GM12891 (cell line): ENCODE results near the gene NUBP1.

Source experiments
- PAX5 ChIP-seq: IDR thresholded peaks from 2 replicates; pipeline ENCODE4 v1.6.1; 2011; ENCODE audit warnings: low read length, moderate library complexity, mild to moderate bottlenecking; ENCODE audit not compliant: insufficient read depth, severe bottlenecking
- POLR2A ChIP-seq: IDR thresholded peaks from 2 replicates; pipeline ENCODE4 v1.6.1; 2011; ENCODE audit warnings: low read depth, low read length, control low read depth
- POLR2AphosphoS5 ChIP-seq: IDR thresholded peaks from 2 replicates; pipeline ENCODE4 v1.6.1; 2011; ENCODE audit warnings: low read depth, low read length, control low read depth
- POU2F2 ChIP-seq: IDR thresholded peaks from 2 replicates; pipeline ENCODE4 v1.6.1; 2011; ENCODE audit warnings: low read depth, mild to moderate bottlenecking, control low read depth, low read length, moderate library complexity
- SPI1 ChIP-seq: IDR thresholded peaks from 2 replicates; pipeline ENCODE4 v1.6.1; 2011; ENCODE audit warnings: low read depth, low read length, control low read depth
- TAF1 ChIP-seq: IDR thresholded peaks from 2 replicates; pipeline ENCODE4 v1.6.1; 2011; ENCODE audit warnings: low read depth, low read length, control low read depth

DNA sequence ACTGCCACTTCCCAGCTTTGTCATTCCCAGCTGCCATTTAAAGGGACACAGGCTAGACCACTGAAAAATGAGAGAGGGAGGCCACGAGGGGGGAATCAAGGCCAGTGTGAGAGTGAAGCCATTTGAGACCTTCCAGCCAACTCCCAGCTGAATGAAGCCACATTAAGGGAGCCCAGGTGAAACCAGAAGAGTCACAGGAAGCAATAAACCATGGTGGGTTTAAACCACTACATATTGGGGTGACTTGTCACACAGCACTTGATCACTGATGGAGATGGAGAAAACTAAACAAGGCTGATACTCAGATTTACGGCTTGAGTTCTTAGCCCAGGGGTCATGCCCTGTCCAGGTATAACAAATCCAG, 2.8 kb upstream of the NUBP1 start:
- TF ChIP-seq POLR2A, result no peak
- TF ChIP-seq POLR2AphosphoS5, result no peak
- TF ChIP-seq TAF1, result no peak
- TF ChIP-seq SPI1, result no peak
- TF ChIP-seq PAX5, result no peak
- TF ChIP-seq POU2F2, result no peak
